K562 (cell line): Measurements from ENCODE around the gene FAF2. TPM values are rescaled to one million over a fixed set of nuclear protein-coding genes. Genes with fewer than 3 reads are reported as not detected.

ENCODE experiments used
- ARID3A ChIP-seq: IDR thresholded peaks from 2 replicates; pipeline ENCODE4 v1.6.1; 2012; ENCODE audit warnings: low read depth, low read length, improper control_type of control experiment, borderline replicate concordance
- CCNT2 ChIP-seq: IDR thresholded peaks from 2 replicates; pipeline ENCODE4 v1.6.1; 2011; ENCODE audit warnings: borderline replicate concordance, low read depth, mild to moderate bottlenecking, moderate library complexity, mixed read lengths, low read length; ENCODE audit not compliant: insufficient read length; ENCODE audit errors: extremely low read depth
- CEBPB ChIP-seq: fragments of 450-650 bp; IDR thresholded peaks from 2 replicates; pipeline ENCODE4 v1.6.1; 2016; ENCODE audit warnings: missing genetic modification characterization, missing compliant biosample characterization
- DACH1 ChIP-seq: fragments of 450-650 bp; IDR thresholded peaks from 2 replicates; pipeline ENCODE4 v1.6.1; 2018; ENCODE audit not compliant: partially characterized antibody
- FOXM1 ChIP-seq, 2 experiments: fragments of 450-650 bp in 1 of 2; sonication (generic) in 1 of 2; formaldehyde crosslinking in 1 of 2; IDR thresholded peaks; 2 replicates each; pipeline versions ENCODE4 v1.6.1 to v1.9.0; 2017 to 2022; ENCODE audit warnings: low read depth in 2 of 2, mild to moderate bottlenecking in 2 of 2, missing genetic modification reagents in 1 of 2, moderate library complexity in 1 of 2
- GABPB1 ChIP-seq: sonication (generic); formaldehyde crosslinking; IDR thresholded peaks from 2 replicates; pipeline ENCODE4 v1.8.0; 2022; ENCODE audit warnings: mild to moderate bottlenecking, missing genetic modification reagents
- HMG20B ChIP-seq: fragments of 250-450 bp; sonication (Bioruptor Pico); IDR thresholded peaks from 2 replicates; pipeline ENCODE4 v1.5.0; 2021; ENCODE audit warnings: mild to moderate bottlenecking
- MLLT1 ChIP-seq, 2 experiments: fragments of 450-650 bp; IDR thresholded peaks; 2 replicates each; pipeline ENCODE4 v1.6.1; 2016
- NONO ChIP-seq, 2 experiments: fragments of 200-400 bp in 1 of 2; fragments of 450-650 bp in 1 of 2; formaldehyde crosslinking in 1 of 2; IDR thresholded peaks; 2 replicates each; pipeline ENCODE4 v1.6.1; 2017; ENCODE audit warnings: low read depth in 2 of 2, mild to moderate bottlenecking in 2 of 2, moderate library complexity in 2 of 2, low read length in 1 of 2
- PTTG1 ChIP-seq: fragments of 450-650 bp; IDR thresholded peaks from 2 replicates; pipeline ENCODE4 v1.6.1; 2016; ENCODE audit warnings: low read depth, mild to moderate bottlenecking, missing genetic modification characterization, missing compliant biosample characterization
- SIN3B ChIP-seq: fragments of 450-650 bp; IDR thresholded peaks from 2 replicates; pipeline ENCODE4 v1.6.1; 2017; ENCODE audit warnings: low read depth, mild to moderate bottlenecking, moderate library complexity
- TAF9B ChIP-seq: fragments of 450-650 bp; IDR thresholded peaks from 2 replicates; pipeline ENCODE4 v1.6.1; 2018; ENCODE audit warnings: mild to moderate bottlenecking; ENCODE audit not compliant: partially characterized antibody
- ZNF282 ChIP-seq: sonication (generic); formaldehyde crosslinking; IDR thresholded peaks from 2 replicates; pipeline ENCODE4 v1.8.1; 2023; ENCODE audit warnings: missing genetic modification reagents
- ZNF445 ChIP-seq: fragments of 250-450 bp; sonication (Bioruptor Pico); IDR thresholded peaks from 2 replicates; pipeline ENCODE4 v1.4.0; 2020; ENCODE audit warnings: low read depth, mild to moderate bottlenecking, moderate library complexity
- polyA plus RNA-seq, 8 experiments: library from polyadenylated mRNA; depleted of rRNA in 4 of 8; stranded (reverse) in 5 of 8; unstranded in 3 of 8; fragments of >200 nt; fragmentation: Nextera tagmentation in 2 of 8; fragmentation: Illumina TruSeq in 1 of 8; extraction: Ambion mirVana in 2 of 8; extraction: Trizol in 1 of 8; gene quantifications; 2 replicates each; pipeline versions ENCODE4 v1.2.1 to v1.2.3, GENCODE V29; 2011 to 2014; ENCODE audit warnings: inconsistent platforms in 1 of 8, missing spikeins in 1 of 8
- total RNA-seq, 7 experiments: library from RNA; depleted of rRNA in 6 of 7; stranded (reverse); fragments of >200 nt in 6 of 7; fragmentation: Illumina TruSeq in 2 of 7; extraction: Trizol in 2 of 7; gene quantifications; 2 replicates each; pipeline versions ENCODE4 v1.2.1 to v1.2.3, GENCODE V29; 2011 to 2021; ENCODE audit warnings: low replicate concordance in 1 of 7
- TF ChIP-seq, protein P1 (sequence below): fragments of 250-450 bp; sonication (Bioruptor Pico); IDR thresholded peaks from 2 replicates; pipeline ENCODE4 v1.4.0; 2020
- TF ChIP-seq, protein P2 (sequence below): sonication (generic); formaldehyde crosslinking; IDR thresholded peaks from 2 replicates; pipeline ENCODE4 v1.9.0; 2022; ENCODE audit warnings: mild to moderate bottlenecking, missing genetic modification reagents

FAF2 gene
- total and polyA plus RNA-seq, 9 of the 15 experiments (the other 6 are each of a cell fraction or from before 2014, with no cell fraction given): 25.0 to 44.6 (median 36.1) TPM

DNA sequence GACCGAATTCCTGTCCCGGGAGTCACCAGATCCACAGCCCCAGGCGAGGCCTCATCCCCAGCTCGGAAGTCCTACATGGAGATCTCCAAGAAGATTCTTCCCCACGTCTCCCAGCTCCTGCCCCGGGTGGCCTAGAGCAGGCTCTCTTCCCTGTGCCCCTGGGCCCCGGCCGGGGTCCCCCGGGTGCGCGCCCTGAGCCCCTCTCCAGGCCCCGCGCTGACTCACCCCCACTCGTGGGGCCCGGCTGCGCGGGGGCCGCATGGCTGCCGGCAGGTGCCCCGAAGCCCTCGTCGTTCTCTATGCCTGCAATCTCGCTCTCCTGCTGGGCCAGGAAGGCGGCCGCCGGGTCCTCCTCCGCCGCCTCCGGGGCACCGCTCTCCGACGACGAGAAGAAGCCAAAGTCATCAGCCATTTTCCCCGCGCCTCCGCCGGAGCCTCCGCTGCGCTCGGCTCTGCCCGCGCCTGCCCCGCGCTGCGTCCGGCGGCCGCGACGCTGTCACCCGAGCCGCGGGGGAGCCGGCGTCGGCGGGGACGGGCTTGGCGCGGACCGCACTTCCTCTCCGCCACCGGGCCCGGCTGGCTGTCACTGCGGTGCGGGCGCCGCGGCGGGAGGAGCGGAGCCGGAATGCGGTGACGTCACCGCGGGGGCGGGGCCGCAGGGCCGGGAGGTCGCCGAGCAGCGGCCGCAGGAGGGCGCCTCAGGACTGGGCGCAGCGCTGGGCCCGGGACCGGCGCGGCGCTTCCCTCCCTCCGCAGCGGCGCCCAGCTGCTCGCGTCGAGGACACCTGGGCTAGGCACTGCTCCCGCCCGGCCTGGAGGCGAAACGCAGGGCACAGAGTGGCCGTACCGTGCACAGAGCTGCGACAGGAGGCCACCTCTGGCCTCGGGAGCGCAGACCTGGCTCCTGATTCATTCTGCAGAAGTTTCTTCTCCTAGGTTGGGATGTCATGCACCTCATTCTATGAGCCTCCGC, 31.9 kb upstream of the FAF2 start, which contains the start of gene CLTB (continued):
- no peak for TF ChIP-seq ARID3A
- peak; percentile 82 for TF ChIP-seq CCNT2
- no peak for TF ChIP-seq MLLT1 (IDR thresholded peaks at IDR 0.05)
- TF ChIP-seq HMG20B (CRISPR knock-in tag): no peak
- no peak for TF ChIP-seq FOXM1 (IDR thresholded peaks at IDR 0.05; ENCODE audit: low read depth)
- TF ChIP-seq FOXM1 (CRISPR knock-in tag; IDR thresholded peaks at IDR 0.05; ENCODE audit: low read depth): no peak
- TF ChIP-seq SIN3B: peak; percentile 77
- TF ChIP-seq, protein P1, sequence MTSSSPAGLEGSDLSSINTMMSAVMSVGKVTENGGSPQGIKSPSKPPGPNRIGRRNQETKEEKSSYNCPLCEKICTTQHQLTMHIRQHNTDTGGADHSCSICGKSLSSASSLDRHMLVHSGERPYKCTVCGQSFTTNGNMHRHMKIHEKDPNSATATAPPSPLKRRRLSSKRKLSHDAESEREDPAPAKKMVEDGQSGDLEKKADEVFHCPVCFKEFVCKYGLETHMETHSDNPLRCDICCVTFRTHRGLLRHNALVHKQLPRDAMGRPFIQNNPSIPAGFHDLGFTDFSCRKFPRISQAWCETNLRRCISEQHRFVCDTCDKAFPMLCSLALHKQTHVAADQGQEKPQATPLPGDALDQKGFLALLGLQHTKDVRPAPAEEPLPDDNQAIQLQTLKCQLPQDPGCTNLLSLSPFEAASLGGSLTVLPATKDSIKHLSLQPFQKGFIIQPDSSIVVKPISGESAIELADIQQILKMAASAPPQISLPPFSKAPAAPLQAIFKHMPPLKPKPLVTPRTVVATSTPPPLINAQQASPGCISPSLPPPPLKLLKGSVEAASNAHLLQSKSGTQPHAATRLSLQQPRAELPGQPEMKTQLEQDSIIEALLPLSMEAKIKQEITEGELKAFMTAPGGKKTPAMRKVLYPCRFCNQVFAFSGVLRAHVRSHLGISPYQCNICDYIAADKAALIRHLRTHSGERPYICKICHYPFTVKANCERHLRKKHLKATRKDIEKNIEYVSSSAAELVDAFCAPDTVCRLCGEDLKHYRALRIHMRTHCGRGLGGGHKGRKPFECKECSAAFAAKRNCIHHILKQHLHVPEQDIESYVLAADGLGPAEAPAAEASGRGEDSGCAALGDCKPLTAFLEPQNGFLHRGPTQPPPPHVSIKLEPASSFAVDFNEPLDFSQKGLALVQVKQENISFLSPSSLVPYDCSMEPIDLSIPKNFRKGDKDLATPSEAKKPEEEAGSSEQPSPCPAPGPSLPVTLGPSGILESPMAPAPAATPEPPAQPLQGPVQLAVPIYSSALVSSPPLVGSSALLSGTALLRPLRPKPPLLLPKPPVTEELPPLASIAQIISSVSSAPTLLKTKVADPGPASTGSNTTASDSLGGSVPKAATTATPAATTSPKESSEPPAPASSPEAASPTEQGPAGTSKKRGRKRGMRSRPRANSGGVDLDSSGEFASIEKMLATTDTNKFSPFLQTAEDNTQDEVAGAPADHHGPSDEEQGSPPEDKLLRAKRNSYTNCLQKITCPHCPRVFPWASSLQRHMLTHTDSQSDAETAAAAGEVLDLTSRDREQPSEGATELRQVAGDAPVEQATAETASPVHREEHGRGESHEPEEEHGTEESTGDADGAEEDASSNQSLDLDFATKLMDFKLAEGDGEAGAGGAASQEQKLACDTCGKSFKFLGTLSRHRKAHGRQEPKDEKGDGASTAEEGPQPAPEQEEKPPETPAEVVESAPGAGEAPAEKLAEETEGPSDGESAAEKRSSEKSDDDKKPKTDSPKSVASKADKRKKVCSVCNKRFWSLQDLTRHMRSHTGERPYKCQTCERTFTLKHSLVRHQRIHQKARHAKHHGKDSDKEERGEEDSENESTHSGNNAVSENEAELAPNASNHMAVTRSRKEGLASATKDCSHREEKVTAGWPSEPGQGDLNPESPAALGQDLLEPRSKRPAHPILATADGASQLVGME (CRISPR knock-in tag): peak; percentile 83; the same call in 1 of the 2 replicates
- no peak for TF ChIP-seq ZNF282 (CRISPR knock-in tag)
- peak; percentile 24 for TF ChIP-seq DACH1
- TF ChIP-seq NONO (IDR thresholded peaks at IDR 0.05; ENCODE audit: low read depth in 2 of 2, low read length in 1 of 2): peak in 1 of 2 experiments; percentile 96; a peak in 2 of 4 replicates
- no peak for TF ChIP-seq ZNF445 (CRISPR knock-in tag)
- no peak for TF ChIP-seq TAF9B
- no peak for TF ChIP-seq PTTG1
- no peak for TF ChIP-seq CEBPB (tag)
- TF ChIP-seq, protein P2, sequence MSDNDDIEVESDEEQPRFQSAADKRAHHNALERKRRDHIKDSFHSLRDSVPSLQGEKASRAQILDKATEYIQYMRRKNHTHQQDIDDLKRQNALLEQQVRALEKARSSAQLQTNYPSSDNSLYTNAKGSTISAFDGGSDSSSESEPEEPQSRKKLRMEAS: peak; percentile 71
- peak; percentile 18; the same call in 1 of the 2 replicates for TF ChIP-seq GABPB1
